Stimulated activated CD4-positive, alpha-beta T cell treated with anti-CD3 and anti-CD28 coated beads, Interleukin-2, amount 100 ng/mL, for 48 hours (primary cell): ENCODE data around the gene COL18A1.
"Not testable (repeated sequence)": the region's sequence is repeated elsewhere in the genome, so short reads cannot be mapped to it uniquely, and the experiment has no call there.

Experiments used
- DNase-seq, 2 donors: peaks; one replicate each; pipeline ENCODE4 v3.0.0-alpha.2; 2020

Gene COL18A1

DNA sequence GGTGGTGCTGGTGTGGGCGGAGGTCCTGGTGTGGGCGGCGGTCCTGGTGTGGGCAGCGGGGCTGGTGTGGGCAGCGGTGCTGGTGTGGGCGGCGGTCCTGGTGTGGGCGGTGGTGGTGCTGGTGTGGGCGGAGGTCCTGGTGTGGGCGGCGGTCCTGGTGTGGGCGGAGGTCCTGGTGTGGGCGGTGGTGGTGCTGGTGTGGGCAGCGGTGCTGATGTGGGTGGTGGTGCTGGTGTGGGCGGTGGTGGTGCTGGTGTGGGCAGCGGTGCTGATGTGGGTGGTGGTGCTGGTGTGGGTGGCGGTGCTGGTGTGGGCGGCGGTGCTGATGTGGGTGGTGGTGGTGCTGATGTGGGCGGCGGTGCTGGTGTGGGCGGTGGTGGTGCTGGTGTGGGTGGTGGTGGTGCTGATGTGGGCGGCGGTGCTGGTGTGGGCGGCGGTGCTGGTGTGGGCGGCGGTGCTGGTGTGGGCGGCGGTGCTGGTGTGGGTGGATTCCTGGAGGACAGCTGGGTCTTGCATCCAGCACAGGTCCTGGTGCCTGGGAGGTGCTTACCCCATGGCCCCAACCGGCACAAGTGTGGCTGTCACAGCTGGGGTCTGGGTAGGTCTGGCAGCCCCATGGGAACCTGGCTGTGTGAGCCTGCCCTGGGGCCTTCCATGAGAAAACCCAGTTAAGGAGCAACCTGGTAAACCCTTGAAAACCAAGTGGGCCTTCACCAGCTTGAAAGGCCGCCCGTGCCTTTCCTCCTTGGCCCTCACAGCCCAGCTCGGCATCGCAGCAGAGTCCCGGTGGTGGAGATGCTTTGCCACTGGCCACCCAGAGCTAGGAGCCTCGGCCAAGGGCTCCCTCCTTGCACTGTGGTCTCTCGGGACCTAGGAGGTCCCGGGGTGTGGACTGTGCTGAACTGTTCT, 38.0 kb downstream of the COL18A1 start:
- not testable (repeated sequence) for DNase-seq

DNA sequence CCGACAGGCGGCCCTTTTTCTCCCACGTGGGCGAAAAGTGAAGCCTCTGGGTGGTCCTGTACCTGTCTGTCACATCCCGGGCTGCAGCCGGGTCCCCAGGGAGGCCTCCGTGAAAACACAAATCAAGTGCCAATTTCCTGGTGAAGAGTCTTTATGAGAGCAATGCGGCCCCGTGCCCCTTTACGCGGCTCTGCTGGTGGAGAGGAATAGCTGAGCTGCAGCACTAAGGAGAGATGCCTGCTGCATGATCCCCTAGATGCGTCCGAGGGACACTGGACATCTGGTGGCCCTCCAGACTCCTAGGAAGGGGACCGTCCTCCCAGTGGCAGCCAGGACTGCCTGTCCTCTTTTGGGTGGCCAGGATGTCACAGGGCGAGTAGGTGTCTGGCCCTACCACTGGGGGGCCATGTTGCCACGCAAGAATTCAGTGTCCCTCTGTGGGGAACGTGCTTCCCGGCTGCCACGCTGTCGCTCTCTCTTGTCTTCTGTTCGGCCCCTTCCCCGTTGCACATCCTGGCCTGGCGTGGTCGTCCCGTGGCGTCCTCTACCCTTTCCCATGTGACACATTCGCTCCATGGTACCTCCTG, 38.7 kb downstream of the COL18A1 start:
- DNase-seq, result no peak

DNA sequence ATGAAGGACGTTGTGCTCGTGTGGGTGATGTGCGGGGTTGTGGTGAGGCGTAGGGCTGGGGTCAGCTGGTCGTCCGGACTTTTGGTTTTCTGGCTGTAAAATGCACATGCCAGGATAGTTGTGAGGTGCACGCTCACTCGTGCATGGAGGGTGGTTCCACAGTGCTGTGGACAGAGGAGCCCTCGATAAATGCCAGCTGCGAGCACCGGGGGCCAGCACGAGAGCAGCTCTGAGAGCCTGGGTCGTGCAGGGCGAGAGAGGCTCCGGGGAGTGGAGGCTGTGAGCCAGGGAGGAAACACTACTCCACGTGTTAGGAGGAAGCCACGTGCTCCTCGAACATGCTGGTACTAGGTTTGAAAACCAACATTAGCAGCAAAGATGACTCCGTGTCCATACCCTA, 39.4 kb downstream of the COL18A1 start:
- DNase-seq, result no peak

DNA sequence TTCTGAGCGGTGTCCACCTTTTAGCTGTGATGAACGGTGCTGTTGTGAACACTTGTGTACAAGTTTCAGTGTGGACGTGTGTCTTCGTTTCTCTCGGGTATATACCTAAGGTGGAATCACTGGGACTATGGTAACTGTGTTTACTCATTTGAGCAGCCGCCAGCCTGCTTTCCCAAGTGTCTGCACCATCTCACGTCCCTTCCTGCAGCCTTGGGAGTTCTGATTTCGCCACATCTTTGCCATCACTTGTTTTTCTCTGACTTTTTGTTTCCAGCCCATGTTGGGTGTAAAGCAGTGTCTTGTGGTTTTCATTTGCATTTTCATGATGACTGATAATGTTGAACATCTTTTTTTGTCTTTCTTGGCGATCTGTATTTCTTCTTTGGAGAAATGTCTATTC, 40.4 kb downstream of the COL18A1 start:
- DNase-seq, result no peak

DNA sequence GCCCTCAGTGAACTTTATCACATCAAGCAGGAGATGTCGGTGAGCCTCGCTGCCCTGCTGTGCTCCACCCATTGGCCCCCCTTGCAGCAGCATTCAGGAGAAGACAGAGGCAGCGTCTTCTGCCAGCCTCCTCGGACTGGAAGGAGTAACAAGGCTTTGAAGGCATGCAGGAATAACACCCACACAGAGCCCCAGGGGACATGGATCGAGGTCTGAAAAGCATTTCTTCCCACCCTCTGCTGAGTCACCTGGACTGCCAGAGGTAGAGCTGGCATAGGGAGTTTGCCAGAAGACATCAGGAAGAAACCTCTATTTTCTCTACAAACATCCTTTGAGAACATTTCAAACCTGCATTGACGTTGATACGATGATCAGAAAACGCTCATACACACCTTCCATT, 42.9 kb downstream of the COL18A1 start:
- DNase-seq, result no peak

DNA sequence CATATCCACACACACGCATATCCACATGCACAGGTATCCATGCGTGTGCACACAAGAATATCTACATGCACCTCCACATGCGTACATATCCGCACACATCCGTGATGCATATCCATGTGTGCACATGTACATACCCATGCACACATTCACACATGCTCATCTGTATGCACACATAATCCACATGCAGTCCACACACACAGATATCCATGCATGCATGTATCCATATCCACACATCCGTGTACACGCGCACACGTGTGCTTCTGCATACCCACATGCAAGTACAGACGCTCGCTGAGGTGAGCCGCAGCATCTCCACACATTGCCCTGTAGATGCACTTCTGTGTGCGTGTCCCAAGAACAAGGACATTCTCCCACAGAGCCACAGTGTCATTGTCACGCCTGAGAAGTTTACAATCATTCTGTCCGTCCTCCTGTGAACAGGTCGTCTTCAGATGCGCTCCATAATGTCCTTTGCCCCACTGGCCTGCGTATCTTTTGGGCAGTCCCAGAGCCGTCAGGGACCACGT, 43.4 kb downstream of the COL18A1 start:
- DNase-seq, result no peak

DNA sequence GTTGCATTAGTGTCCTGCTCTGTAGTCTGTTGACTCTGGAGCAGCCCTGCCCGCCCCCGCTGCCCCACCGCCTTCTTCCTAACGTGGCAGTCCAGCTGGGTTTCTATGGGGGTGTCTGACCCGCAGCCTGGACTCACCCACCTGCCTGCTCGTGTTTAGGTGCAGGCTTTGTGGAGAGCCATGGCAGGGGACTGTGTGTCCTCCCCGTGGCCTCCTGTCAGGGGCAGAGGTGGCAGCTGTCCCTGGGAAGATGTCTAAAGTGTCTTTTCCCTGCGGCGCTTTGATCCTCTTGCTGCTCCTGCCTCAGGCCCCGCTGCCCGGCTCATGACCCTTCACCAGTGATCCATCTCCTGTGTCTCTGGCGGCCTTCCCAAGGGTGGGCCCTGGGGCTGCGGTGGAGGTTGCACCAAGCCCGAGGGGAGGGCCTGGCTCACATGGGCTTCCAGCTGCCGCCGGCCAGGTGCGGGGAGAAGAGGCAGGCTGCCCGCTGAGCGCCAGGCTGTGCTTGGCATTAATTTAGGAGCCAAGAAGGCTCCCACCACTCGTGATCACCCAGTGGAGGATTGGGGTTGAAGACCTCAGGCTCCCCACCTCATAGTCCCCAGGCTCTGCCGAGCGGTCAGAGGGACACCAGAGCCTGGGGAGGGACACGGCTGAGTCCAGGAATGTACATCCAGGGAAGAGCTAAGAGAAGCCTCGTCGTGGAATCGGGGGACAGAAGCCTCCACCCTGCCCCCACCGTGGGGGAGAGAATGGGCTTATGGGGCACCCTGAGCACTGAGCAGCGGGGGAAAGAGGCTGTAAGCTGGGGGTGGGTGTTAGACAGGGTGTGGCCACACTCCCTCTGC, 44.1 kb downstream of the COL18A1 start:
- no peak for DNase-seq

DNA sequence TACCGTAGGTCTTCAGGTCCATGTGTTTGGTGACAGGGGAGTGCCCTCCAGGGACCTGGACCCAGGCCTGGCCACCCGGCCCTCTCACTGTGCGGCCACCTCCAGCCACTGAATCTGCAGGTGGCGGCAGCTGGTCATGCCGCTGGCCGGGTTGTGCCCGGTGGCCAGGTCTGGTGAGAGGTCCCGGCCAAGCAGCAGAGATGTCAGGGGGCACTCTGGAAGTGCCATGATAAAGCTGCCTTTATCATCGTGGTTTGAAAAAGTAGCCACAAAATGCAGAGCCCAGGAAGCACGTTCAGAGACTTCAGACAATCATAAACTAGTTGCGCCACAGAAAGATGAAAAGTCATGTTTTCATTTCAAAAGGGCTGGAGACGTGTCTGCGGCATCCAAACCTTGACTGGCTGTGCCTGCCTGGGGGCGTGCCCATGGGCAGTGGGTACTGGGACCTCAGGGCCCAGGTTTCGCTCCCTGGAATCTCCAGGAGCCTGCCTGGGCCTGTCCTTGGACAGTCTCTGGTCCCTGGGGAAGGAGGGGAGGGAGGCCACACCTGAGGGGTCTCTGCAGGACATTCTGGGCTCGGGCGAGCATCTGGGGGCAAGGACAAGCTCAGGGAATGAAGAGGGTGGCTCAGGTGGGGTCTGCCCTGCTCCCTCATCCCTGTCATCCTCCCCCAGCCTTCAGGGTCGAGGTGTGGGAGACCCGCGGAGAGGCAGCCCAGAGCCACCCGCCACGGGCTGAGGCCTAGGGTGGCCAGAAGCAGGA, 44.9 kb downstream of the COL18A1 start:
- no peak for DNase-seq

DNA sequence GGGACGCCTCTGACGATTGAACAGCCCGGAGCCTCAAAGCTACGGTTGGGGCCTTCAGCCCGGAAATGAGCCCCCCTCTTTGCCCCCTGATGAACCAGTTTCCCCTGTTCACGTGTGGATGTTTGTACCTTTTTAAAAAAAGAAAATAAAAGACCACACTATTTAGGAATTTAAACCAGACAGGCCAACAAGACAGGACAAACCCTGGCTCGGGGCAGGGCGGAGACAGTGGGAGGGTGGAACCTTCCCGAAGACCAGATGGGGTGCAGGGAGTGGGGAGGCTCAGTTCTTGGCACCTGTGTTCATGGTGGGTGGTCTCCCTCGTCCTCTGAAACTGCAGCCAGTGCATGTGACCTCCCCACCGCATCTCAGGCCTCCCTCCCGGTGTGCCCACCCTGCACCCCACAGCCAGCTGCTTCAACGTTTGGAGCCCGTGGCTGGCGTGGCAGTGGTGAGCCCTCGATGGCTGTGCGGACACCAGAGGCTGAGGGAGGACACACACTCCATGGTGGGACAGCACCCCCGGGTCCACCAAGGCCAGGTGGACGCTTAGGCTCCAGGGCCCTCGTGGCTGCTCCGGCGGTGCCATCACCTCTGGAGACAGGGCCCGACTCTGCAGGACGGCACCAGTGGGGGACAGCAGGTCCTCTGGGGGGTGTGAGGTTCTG, 45.6 kb downstream of the COL18A1 start:
- no peak for DNase-seq

DNA sequence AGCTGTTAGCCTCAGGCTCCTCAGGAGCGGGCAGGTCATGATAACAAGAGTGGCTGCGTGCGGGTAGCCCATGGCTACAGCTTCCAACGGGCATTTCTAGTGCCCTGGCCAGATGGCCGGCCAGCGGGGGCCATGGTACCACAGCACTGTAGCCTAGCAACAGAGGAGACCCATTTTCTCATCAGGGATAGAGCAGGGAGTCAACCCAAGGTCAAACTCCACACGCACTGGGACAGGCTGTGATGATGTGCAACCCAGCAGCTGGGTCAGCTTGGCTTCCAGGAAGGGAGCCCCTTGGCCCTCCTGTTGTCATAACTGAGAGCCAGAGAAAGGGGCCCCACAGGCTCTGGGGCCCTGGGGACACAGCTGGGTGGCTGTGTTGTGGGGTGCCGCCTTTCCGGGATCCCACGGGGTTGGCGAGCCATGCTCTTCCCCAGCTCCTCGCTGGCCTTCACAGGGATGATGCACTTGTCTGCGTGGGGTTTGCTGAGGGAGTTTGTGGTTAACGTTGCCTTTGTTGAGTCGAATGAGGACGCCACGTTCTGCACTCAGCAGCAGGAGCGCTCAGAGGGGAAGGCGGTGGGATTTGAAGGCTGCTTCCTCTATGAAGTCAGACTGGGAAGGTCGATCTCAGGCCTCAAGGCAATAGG, 46.3 kb downstream of the COL18A1 start:
- DNase-seq, result no peak

DNA sequence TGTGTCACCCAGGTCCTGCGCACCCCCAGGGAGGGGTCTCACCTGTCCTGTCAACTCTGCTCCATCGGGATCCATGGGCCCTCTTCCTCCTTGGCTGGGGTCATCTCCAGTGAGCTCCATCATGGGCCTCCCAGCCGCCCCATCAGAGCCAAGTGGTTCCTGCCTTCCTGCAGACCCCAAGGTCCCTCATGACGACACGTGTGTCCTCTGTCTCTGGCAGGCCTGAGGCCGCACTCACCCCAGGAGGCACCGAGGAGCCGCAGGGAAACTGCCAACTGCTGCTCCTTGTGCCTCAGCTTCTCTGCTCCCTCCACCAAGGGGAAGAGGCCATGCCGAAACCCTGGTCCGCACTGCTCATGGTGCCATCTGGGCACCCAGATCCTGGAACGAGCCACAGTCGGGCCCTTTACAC, 46.8 kb downstream of the COL18A1 start:
- DNase-seq, result no peak

DNA sequence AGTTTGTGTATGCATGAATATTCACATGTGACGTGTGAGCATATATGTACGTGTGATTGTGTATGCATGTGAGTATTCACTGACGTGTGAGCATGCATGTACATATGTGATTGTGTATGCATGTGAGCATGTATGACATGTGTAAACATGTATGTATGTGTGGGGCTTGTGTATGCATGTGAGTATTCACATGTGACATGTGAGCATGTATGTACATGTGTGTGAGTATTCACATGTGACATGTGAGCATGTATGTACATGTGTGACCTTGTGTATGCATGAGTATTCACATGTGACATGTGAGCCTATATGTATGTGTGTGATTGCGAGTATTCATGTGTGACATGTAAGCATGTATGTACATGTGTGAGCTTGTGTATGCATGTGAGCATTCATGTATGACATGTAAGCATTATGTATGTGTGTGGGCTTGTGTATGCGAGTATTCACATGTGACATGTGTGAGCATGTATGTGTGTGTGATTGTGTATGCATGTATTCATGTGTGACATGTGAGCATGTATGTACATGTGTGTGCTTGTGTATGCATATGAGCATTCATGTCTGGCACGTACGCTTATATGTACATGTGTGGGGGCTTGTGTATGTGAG, 47.8 kb downstream of the COL18A1 start:
- no peak for DNase-seq

DNA sequence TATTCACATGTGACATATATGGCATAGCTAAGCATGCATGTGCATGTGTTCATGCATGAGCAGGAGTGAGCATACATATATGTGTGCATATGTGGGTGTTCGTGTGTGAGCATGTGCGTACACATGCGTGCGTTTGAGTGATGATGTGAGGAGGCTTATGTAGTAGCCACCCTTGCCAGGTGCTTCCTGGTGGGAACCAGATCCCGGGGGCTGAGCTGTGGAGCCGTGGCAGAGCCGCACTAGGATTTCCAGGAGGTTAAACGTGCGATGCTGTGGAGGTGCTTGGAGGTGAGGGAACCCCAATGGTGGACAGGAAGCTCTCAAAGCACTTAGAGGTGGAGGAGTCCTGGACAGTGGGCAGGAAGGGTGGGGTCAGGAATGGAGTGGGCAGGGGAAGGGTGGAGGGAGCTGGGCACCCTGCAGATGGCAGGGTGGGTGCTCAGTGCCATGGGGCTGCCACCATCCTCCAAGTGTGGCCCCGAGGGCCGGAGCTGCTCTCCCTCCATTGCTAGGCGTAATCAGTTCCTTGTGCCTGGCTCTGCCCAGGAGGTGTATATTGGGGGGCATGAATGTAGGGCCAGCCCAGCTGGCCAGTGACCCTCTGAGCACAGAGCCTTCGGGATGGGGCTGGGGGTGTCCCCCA, 48.5 kb downstream of the COL18A1 start:
- DNase-seq, result no peak

DNA sequence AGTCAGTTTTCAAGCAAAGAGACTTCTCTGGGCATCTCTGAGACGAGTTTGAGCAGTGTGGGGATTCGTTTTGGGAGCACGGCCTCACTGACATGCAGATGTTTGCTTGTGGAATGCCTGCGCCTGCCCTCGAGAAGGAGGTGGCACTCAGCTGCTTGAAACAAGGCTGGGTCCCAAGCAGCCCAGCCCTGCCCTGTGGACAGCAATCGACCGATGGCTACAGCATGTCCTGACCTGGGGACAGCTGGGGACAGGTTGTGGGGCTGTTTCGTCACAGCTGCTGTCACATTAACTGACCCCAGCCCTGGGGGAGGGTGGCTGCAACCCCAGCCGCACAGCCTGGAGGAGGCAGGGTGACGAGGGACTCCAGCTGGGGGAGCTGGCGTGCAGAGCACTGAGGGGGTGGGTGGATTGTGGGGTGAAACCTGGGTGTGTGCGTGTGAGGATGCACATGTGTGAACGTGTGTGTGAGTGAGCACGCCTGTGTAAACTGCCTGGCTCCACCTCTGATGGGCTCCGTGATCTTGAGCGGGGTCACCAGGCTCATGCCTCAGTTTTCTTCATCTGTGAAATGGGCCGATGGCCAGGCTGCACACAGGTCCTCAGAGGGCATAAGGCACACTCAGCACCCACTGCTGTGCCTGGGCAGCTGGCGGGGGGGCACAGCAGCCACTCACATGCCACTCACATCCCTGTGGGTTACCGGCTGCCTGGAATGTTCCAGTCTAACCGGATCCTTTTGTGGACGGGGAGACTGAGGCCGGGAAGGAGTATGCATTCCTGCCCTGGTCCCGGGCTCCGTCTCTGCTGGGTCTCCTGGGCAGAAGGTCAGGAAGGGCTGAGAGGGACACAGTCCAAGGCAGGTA, 49.3 kb downstream of the COL18A1 start:
- DNase-seq, result no peak

DNA sequence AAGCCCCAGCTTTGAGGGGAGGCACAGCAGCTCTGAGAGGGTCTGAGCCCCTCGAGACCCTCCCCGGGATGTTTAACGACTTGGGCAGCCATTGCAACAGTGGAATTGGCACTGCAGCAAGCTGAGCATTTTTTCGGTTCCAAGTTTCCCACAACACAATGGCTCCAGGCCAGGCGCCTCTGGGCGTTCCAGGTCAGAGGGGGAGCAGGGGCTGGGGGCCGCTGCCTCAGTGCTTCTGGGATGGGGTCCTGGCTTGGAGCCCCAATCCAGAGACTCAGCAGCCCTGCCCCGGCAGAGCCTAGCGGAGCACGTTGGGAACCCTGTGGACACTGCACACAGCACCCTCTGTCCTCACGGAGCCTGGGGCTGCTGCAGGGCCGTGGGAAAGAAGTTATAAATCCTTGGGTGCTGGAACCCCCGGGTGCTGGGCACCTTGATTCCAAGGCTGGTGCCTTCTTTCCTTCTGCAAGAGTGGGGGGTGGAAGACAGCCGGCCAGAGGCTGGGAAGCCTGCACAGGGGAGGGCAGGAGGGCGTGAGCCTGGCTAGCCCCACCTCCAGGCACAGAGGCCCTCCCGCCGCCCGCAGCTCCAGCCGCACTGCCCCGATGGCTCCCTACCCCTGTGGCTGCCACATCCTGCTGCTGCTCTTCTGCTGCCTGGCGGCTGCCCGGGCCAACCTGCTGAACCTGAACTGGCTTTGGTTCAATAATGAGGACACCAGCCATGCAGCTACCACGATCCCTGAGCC, 50.1 kb downstream of the COL18A1 start:
- DNase-seq, result no peak

DNA sequence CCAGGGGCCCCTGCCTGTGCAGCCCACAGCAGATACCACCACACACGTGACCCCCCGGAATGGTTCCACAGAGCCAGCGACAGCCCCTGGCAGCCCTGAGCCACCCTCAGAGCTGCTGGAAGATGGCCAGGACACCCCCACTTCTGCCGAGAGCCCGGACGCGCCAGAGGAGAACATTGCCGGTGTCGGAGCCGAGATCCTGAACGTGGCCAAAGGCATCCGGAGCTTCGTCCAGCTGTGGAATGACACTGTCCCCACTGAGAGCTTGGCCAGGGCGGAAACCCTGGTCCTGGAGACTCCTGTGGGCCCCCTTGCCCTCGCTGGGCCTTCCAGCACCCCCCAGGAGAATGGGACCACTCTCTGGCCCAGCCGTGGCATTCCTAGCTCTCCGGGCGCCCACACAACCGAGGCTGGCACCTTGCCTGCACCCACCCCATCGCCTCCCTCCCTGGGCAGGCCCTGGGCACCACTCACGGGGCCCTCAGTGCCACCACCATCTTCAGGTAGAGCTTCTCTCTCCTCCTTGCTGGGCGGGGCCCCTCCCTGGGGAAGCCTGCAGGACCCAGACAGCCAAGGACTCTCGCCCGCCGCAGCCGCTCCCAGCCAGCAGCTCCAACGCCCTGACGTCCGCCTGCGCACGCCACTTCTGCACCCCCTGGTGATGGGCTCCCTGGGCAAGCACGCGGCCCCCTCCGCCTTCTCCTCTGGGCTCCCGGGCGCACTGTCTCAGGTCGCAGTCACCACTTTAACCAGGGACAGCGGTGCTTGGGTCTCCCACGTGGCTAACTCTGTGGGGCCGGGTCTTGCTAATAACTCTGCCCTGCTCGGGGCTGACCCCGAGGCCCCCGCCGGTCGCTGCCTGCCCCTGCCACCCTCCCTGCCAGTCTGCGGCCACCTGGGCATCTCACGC, 51.0 kb downstream of the COL18A1 start:
- no peak for DNase-seq

DNA sequence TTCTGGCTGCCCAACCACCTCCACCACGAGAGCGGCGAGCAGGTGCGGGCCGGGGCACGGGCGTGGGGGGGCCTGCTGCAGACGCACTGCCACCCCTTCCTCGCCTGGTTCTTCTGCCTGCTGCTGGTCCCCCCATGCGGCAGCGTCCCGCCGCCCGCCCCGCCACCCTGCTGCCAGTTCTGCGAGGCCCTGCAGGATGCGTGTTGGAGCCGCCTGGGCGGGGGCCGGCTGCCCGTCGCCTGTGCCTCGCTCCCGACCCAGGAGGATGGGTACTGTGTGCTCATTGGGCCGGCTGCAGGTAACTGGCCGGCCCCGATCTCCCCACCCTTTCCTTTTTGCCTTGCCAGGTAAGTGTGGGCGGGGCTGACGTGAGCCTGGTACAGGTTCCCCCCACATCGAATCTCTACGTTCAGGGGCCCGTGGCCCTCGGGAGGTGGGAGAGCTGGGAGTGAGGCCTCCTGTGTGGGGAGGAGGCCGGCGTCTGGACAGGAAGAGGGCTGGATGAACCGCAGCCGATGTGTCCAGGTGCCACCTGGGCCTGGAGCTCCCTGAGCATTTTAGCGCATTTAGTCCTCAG, 51.7 kb downstream of the COL18A1 start:
- DNase-seq, result no peak
